Raji (cell line): ENCODE measurements around the gene AIPL1.

ENCODE experiments used
- POLR2A ChIP-seq: IDR thresholded peaks from 2 replicates; pipeline ENCODE4 v1.6.1; 2011; ENCODE audit warnings: low read depth, low read length, control low read depth; ENCODE audit not compliant: insufficient read depth

The AIPL1 gene

GRCh38 chr17:6415616-6416015, 19.3 kb downstream of the AIPL1 start:
- TF ChIP-seq POLR2A = no peak

- no peak for TF ChIP-seq POLR2A
Observed at GRCh38 chr17:6413065-6413464, 21.9 kb downstream of the AIPL1 start.

GRCh38 chr17:6408735-6409134, 26.2 kb downstream of the AIPL1 start:
- no peak for TF ChIP-seq POLR2A

- TF ChIP-seq POLR2A = no peak
Observed at GRCh38 chr17:6408276-6408675, 26.6 kb downstream of the AIPL1 start.

GRCh38 chr17:6402258-6402657, 32.7 kb downstream of the AIPL1 start:
- TF ChIP-seq POLR2A = no peak

GRCh38 chr17:6398955-6399354, 36.0 kb downstream of the AIPL1 start:
- TF ChIP-seq POLR2A = no peak

- no peak for TF ChIP-seq POLR2A
Observed at GRCh38 chr17:6394055-6394606, 40.8 kb downstream of the AIPL1 start.

GRCh38 chr17:6393351-6393952, 41.5 kb downstream of the AIPL1 start:
- TF ChIP-seq POLR2A = no peak

- no peak for TF ChIP-seq POLR2A
Observed at GRCh38 chr17:6392609-6393350, 42.1 kb downstream of the AIPL1 start.

- TF ChIP-seq POLR2A = no peak
Observed at GRCh38 chr17:6388416-6388815, 46.5 kb downstream of the AIPL1 start.

GRCh38 chr17:6387858-6388257, 47.1 kb downstream of the AIPL1 start:
- no peak for TF ChIP-seq POLR2A

- no peak for TF ChIP-seq POLR2A
Observed at GRCh38 chr17:6387442-6387841, 47.5 kb downstream of the AIPL1 start.

- TF ChIP-seq POLR2A = no peak
Observed at GRCh38 chr17:6386041-6386630, 48.8 kb downstream of the AIPL1 start.

GRCh38 chr17:6384481-6384880, 50.4 kb downstream of the AIPL1 start:
- TF ChIP-seq POLR2A = no peak

GRCh38 chr17:6381526-6382465, 53.1 kb downstream of the AIPL1 start:
- no peak for TF ChIP-seq POLR2A

GRCh38 chr17:6380915-6381438, 53.9 kb downstream of the AIPL1 start:
- no peak for TF ChIP-seq POLR2A
